Spleen (tissue), 7 donors: ENCODE results near the gene DCD.

Experiments
- POLR2A ChIP-seq, 3 donors: fragments of 450-650 bp; IDR thresholded peaks; one replicate each; pipeline ENCODE4 v1.5.1; 2017; ENCODE audit warnings: antibody characterized with exemption in 3 of 3, mild to moderate bottlenecking in 1 of 3
- POLR2AphosphoS5 ChIP-seq, 3 donors: sonication (generic); formaldehyde crosslinking; IDR thresholded peaks; one replicate each; pipeline ENCODE4 v1.5.1; 2017; ENCODE audit warnings: antibody characterized with exemption in 3 of 3
- TF ChIP-seq, protein P1 (sequence below), 11 experiments: fragments of 200-600 bp in 7 of 11; fragments of 450-650 bp in 4 of 11; sonication (generic) in 4 of 11; IDR thresholded peaks in 8 of 11; conservative IDR thresholded peaks in 3 of 11; 1 replicate in 7 of 11; 2 replicates in 4 of 11; pipeline versions ENCODE4 v1.4.0 to v1.8.0; 2016 to 2021; ENCODE audit warnings: antibody characterized with exemption in 11 of 11, inconsistent platforms in 4 of 11, mild to moderate bottlenecking in 1 of 11
- donor health status: DM: no; HTN: no; CAD: no; lungs with moderate emphysema.
- donor health status: DM: no; HTN: no; CAD: no.
- donor health status: DM: no; HTN: no; CAD: no.

DNA sequence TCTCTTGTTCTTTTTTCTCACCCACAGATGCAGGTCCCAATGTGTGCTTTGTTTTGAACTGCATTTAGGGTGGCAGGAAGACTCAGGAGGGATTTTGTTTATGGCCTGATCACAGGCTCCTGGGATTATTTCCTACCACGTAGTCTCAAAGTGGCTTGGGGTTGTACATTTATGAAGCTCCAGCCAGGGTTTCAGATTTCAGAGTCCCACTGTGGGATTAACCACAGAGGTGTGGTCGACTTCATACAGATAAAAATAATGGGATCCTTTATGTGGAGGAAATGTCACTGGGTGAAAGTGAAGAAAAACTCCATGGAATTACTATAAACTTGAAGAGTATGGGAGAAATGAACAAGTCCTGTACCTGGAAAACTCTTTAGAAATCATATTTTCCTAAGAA is 45.5 kb downstream of the DCD start:
- TF ChIP-seq POLR2A (IDR thresholded peaks at IDR 0.05), result no peak
- TF ChIP-seq, protein P1, sequence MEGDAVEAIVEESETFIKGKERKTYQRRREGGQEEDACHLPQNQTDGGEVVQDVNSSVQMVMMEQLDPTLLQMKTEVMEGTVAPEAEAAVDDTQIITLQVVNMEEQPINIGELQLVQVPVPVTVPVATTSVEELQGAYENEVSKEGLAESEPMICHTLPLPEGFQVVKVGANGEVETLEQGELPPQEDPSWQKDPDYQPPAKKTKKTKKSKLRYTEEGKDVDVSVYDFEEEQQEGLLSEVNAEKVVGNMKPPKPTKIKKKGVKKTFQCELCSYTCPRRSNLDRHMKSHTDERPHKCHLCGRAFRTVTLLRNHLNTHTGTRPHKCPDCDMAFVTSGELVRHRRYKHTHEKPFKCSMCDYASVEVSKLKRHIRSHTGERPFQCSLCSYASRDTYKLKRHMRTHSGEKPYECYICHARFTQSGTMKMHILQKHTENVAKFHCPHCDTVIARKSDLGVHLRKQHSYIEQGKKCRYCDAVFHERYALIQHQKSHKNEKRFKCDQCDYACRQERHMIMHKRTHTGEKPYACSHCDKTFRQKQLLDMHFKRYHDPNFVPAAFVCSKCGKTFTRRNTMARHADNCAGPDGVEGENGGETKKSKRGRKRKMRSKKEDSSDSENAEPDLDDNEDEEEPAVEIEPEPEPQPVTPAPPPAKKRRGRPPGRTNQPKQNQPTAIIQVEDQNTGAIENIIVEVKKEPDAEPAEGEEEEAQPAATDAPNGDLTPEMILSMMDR (IDR thresholded peaks at IDR 0.05 in 8 of 11, conservative IDR thresholded peaks at IDR 0.05 in 3 of 11), result no peak
- TF ChIP-seq POLR2AphosphoS5 (IDR thresholded peaks at IDR 0.05), result no peak
